ENCODE measurements around the gene RNF223. TPM values are rescaled to one million over a fixed set of nuclear protein-coding genes. Genes with fewer than 3 reads are reported as not detected.

Gene RNF223
- total RNA-seq = 10 to 100 TPM in 2 of 4 donors, 1 to 10 TPM in 2; 9.4 to 19.5 (median 10.5) TPM

- intact Hi-C loops (cut with DNase I; ENCODE audit: low total_unique reads) = no loop called here
- DNase-seq (ENCODE audit: low spot score in 2 of 2) = no peak
- 48 to 55% methylated on average over 5 to 28 of the region's 35 CpGs for WGBS, 2 donors
Observed at GRCh38 chr1:1073743-1074587, at the start of gene RNF223. Gene RNF223 (minus strand): TSS chr1:1074306. CDS start chr1:1072566, 1,740 bp downstream.

GRCh38 chr1:1122981-1123480, 48.9 kb upstream of the RNF223 start:
- WGBS, 2 donors = 40 to 63% methylated on average over 14 to 18 of the region's 18 CpGs
- intact Hi-C loops (cut with DNase I; ENCODE audit: low total_unique reads) = loop anchor here (2.0 kb wide), 1 partner anchor 170 kb away; no protein-coding TSS in a partner anchor

More at GRCh38 chr1:1073743-1074587, at the start of gene RNF223:
- TF ChIP-seq CTCF (IDR thresholded peaks at IDR 0.05) (no peak), POLR2A (IDR thresholded peaks at IDR 0.05) (no peak)
- H3K4me3 ChIP-seq (ENCODE audit: low read depth, poor library complexity, severe bottlenecking) = no peak within 1 kb of the TSS

GRCh38 chr1:1122078-1122811, 48.1 kb upstream of the RNF223 start:
- intact Hi-C loops (cut with DNase I; ENCODE audit: low total_unique reads) = loop anchor here (2.0 kb wide), 1 partner anchor 171 kb away; no protein-coding TSS in a partner anchor
- TF ChIP-seq POLR2A (IDR thresholded peaks at IDR 0.05) (no peak), CTCF (IDR thresholded peaks at IDR 0.05) (peak in 1 of 3 donors; percentile 58)
- WGBS, 2 donors = 23 to 24% methylated on average over 18 to 19 of the region's 39 CpGs
- H3K4me3 ChIP-seq (ENCODE audit: low read depth, poor library complexity, severe bottlenecking) = no peak overlapping the region
- peak; percentile 68 to 96 for DNase-seq (ENCODE audit: low spot score in 2 of 2)

More at GRCh38 chr1:1122981-1123480, 48.9 kb upstream of the RNF223 start:
- no peak for DNase-seq (ENCODE audit: low spot score in 2 of 2)
- TF ChIP-seq POLR2A (IDR thresholded peaks at IDR 0.05) (no peak), CTCF (IDR thresholded peaks at IDR 0.05) (no peak)
- no peak overlapping the region for H3K4me3 ChIP-seq (ENCODE audit: low read depth, poor library complexity, severe bottlenecking)

- TF ChIP-seq CTCF (IDR thresholded peaks at IDR 0.05) = no peak
- no peak for TF ChIP-seq POLR2A (IDR thresholded peaks at IDR 0.05)
- 6 to 46% methylated on average over 5 to 13 of the region's 15 CpGs for WGBS, 2 donors
- H3K4me3 ChIP-seq (ENCODE audit: low read depth, poor library complexity, severe bottlenecking) = no peak overlapping the region
- intact Hi-C loops (cut with DNase I; ENCODE audit: low total_unique reads) = loop anchor here (2.0 kb wide), 2 partner anchors 165 to 171 kb away; no protein-coding TSS in a partner anchor
- no peak for DNase-seq (ENCODE audit: low spot score in 2 of 2)
Observed at GRCh38 chr1:1121611-1122077, 47.5 kb upstream of the RNF223 start.

GRCh38 chr1:1120866-1121591, 46.9 kb upstream of the RNF223 start:
- intact Hi-C loops (cut with DNase I; ENCODE audit: low total_unique reads) = loop anchor here (2.0 kb wide), 1 partner anchor 166 kb away; no protein-coding TSS in a partner anchor

More at GRCh38 chr1:1120866-1121591, 46.9 kb upstream of the RNF223 start:
- no peak for DNase-seq (ENCODE audit: low spot score in 2 of 2)
- H3K4me3 ChIP-seq (ENCODE audit: low read depth, poor library complexity, severe bottlenecking) = no peak overlapping the region
- TF ChIP-seq CTCF (IDR thresholded peaks at IDR 0.05) (no peak), POLR2A (IDR thresholded peaks at IDR 0.05) (no peak)
- 76% methylated on average over 24 of the region's 25 CpGs for WGBS, 2 donors

Data from lower leg skin (tissue), 4 donors.